HG02852 (cell line): ENCODE data around the gene RPL18.
"Not testable (repeated sequence)": the region's sequence is repeated elsewhere in the genome, so short reads cannot be mapped to it uniquely, and the experiment has no call there.

Experiments
- ATAC-seq: cut with Tn5 transposase; IDR thresholded peaks from one replicate; pipeline ENCODE4 v1.9.1; 2021; ENCODE audit warnings: mild to moderate bottlenecking, moderate library complexity; ENCODE audit not compliant: unreplicated experiment

The RPL18 gene

DNA sequence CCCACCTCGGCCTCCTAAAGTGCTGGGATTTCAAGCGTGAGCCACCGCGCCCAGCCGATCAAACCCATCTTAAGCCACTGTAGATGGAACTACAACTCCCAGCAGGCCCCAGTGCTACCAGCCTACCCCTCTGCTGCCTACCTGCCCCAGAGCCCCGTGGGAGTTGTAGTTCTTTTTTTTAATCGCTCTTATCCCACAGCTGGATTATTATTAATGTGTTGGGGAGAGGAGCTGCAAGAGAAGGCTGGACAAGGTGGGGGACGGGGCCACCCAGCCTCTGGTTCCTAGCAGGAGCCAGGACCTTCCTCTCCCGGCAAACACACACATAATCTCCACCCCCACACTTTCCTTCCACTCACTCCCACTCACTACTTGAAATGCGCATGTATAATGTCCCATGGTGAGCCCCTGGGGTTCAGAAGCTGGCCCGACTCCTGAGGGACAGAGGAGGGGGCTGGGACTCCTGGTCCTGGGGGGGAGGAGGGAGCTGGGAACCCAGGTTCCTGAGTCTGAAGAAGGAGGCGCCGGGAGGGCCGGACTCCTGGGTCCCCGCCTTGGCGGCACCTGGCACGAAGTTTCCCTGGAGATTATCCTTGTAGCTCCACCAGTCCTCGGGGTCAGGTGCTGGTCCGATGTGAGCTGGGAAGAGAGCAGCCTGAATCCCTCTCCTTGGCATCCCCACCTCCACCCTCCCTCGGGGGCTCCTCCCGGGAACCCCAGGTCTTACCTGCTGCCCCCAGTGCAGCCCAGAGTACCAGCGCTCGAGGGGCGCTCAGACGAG, 26.1 kb upstream of the RPL18 start:
- ATAC-seq, result no peak

DNA sequence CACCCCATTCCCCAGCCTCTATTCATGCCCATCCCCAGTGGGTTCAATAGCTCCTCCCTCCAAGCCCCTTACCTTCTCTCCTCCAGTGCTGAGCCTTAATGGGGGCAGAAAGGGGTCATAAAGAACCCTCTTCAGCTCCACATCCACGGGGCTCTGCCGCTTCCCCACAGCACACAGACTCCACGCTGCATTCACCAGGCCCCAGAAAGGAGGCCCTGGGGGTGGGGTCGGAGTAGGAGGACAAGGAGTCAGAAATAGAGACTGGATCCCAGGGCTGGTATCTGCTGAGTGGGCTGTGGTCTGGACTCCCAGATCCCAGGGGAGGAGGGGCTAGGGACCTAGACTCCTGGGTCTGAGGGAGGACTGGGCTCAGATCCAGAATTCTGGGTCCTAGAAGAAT, 25.4 kb upstream of the RPL18 start:
- no peak for ATAC-seq

DNA sequence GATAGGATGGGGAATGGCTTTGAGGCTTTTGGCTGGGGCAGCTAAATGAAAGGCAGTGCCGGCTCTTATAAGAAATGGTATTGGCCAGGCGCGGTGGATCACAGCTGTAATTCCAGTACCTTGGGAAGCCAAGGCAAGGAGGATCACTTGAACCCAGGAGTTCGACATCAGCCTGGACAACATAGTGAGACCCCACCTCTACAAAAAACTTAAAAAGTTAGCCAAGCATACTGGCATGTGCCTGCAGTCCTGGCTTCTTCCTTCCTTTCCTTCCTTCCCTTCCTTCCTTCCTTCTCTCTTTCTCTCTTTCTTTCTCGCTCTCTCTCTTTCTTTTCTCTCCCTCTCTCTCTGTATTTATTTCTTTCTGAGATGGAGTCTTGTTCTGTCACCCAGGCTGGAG, 23.9 kb upstream of the RPL18 start:
- no peak for ATAC-seq

DNA sequence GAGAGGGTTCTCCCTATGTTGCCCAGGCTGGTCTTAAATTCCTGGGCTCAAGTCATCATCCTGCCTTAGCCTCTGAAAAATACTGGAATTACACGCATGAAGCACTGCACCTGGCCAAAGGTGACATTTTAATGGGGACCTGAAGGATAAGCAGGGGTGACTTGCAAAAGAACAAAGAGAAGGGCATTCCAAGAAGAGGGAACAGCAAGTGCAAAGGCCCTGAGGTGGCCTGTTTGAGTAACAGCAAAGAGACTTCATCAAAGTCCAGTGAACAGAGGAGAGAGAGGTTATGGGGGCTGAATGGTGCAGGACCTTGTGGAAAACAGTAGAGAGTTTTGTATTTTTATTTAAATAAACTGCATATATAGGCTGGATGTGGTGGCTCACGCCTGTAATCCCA, 22.9 kb upstream of the RPL18 start:
- no peak for ATAC-seq

DNA sequence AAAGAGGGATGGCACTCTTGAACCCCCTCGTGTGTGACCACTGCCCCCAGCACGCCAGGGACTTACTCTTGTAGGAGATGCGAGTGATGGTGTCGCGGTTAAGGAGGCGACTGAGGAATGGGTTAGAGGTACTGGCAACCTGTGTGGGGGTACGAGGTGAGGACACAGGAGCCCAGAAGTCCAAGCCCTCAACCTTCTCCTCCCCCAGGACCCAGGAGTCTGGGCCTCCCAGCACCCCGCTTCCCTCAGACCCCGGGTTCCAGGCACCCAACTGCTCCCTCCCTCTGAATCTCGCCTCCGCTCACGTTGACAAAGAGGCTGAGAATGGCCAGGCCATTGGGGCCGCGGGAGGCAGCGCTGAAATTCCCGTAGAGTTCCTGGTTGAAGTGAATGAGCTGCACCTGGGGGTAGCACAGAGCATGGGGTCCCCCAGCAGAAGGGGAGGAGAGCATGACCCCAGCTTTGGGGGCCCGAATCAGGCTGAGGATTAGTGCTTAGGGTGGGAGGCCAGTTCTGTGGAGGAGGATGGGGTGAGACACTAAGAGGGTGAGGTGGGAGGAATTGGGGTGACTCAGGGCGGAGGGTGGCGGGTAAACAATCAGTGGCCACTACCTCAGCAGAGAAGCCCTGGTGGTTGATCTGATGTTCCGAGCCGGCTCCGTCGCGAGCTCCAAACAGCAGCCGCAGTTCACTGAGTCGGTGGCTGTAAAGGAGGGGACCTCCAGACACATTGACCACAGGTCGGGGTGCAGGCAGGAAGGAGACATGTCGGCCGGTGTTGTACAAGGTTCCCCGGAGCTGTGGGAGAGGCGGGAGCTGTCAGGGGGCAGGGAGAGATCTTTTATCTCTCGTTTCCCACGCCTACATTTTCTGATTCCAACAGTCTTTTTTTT, 20.8 kb upstream of the RPL18 start:
- no peak for ATAC-seq

DNA sequence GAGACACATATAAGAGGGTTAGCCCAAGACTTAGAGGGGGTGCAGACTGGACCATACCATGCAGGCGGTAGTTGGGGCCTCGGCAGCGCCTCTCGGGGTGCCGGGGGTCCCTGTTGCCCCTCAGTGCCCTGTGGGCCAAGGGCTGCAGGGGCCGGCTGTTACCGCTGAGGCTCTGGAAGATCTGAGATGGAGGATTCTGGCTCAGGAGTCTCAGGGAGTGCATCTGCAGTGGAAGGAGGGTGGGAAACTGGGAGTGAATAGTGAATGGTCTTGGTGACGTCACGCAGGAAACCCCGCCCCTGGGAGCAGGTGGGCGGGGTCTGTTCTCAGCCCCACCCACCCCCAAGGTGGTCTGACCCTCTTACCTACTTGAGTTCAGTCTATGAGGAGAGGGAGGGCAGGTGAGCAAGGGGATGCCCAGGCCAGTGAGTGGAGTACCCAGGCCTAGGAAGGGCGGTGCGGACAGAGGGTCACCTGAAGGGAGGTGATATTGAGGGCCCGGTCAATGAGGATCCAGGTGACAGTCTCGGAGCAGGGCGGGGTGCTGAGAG, 19.9 kb upstream of the RPL18 start:
- ATAC-seq, result no peak

DNA sequence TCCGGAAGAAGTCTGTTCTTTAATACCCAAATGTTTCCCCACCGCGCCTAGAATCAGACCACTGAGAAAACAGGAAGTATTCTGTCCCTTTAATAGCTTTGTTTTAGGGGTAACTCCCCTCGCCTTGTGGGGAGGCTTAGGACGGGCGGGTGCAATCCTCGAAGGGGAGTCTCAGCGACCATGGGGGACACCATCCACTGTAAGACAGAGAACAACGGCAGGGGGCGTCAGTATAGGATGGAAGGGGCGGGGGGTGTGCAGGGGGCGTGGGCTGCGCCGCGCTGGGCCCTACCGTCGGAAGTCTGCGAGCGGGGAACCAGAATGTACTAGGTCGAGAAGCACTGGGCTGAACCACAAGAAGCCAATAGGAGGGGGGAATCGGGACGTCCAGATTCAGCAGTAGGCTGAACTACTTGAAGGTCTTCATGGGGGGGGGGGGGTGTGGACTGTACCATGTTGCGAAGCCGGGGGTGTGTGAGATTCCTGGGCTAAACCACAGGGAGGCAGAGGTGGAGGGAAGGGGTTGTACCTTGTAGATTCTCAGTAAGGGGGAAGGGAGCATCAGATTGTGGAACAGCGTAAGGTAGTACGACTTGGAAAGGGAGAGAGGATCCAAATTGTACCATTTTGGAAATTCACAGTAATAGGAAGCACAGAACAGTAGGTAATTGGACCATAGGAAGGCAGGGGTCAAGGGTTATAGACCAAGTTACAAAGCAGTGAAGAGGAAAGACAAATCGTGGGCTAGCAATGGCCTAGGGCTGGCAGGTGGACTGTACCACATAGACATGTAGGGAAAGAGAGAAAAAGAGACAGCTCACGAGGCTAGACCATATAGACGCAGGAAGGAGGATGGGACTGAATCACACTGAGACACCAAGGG, 19.2 kb upstream of the RPL18 start:
- peak; percentile 21 for ATAC-seq

DNA sequence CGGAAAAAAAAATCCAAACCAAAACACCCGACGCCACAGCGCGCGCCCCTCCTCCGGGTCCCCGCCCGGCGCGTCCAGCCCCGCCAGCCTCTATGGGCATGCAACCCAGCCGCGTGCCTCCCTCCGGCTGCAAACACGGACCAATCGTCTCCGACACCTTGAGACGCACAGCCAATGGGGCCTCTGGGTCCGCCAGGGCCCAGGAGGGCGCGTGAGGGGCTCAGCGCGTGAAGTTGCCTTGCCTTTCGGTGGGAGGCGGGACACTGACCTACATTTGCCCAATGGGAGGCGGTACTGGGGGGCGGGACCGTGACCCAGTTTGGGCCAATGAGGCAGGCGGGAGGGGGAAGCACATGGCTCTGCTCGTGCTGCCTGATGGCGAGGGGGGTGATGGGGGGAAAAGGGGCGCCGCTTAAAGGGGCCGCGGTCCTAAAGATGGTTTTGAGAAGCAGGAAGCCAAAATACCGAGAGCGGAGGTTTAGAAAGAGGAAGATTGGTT, 18.5 kb upstream of the RPL18 start:
- ATAC-seq, result peak; percentile 63

DNA sequence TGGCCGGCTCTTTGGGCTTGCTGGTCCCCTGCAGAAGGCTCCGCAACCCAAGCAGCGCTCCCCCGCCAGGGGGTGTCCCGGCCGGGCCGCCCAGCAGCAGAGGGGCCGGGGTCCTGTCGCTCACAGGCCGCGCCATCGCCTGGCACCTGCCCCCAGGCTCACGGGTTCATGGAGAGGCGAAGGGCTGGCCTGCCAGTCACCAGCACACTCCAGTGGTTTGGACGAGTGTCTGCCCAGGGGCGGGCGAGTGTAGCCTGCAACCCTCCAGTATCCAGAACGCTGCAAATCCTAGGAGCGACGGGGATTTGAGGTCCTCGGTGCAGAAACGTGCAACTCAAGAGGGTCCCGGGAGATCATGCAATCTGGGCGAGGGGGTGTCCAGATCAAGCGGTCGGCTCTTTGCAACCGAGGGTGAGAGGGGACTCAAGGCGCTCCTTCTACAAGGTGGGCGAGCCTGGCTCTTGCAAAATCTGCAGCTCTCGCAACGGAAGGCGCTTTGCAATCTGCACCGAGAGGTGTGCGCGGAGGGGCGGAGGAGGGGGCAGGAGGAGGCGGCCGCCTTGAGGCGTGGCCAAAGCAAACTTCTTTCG, 18.0 kb upstream of the RPL18 start, which contains the start of gene DBP:
TSS of gene DBP (minus strand) at position 521 of the 590 bp plus-strand sequence. CDS start at position 136, 385 bp downstream.
- ATAC-seq, result no peak

DNA sequence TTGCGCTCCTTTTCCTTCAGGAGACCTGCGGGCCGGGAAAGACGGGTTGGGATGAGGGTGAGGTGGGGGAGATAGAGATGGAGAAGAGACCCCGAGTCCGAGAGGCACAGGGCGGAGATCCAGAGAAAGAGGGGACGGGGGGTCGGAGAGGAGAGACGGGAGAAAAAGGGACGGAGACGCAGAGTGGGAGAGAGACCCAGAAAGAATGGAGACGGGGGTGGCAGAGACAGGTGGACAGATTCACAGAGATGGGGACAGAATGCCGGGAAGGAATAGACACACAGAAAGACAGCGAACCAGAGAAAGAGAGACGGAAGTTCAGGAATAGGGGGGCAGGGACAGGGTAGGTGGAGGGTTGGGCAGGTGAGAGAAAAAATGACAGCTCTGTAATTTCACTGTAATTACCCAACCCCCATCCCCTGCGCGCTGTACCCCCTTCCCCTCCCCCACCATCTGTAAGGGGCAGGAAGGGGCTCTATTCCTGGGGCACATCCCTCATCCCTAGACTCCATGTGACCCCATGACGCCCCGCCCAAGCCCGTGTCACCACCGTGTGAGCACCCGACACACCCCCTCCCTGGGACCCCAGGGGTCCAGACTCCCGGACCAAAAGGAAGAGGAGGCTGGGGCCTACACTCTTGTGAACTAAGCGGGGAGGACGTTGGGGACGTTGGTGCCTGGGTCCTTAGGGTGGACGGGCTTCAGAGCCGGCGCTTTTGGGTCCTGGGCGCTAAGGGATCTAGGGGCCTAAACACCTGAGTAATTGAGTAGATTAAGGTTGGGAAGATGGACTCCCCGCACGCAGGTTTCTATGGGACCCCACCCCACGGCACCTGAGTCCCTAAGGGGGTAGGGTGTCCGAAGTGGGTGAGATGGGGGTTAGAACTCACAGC, 17.2 kb upstream of the RPL18 start:
- no peak for ATAC-seq

DNA sequence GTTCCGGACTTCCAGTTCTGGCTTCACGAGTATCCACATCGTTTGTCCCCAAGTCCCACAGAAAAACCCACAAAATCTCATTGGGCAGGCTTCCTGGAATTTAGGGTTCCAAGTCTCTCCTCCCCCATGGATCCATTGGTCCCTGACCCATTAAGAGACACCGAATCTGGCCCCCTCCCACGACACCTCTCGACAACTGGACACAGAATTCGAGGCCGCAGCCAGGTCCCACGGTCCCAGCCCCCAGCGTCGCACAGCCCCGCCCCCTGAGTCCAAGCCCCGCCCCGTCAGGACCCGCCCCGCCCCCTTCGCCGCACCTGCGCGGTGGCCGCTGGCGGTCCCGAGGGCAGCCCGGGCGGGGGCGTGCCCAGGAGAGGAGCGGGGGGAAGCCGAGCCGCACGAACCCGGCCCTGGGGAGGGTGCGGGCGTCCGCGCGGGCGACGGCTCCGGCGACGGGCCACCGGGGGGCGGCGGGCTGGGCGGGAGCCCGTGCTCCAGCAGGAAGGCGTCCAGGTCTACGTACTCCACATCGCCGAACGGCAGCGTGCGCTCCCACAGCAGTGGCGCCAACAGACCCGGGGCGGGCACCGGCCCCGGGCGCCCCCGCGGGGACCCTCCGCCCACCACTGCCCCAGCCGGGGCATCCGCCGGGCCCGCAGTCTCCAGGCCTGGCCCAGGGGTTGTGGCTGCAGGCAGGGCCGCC, 16.4 kb upstream of the RPL18 start:
- ATAC-seq, result no peak

DNA sequence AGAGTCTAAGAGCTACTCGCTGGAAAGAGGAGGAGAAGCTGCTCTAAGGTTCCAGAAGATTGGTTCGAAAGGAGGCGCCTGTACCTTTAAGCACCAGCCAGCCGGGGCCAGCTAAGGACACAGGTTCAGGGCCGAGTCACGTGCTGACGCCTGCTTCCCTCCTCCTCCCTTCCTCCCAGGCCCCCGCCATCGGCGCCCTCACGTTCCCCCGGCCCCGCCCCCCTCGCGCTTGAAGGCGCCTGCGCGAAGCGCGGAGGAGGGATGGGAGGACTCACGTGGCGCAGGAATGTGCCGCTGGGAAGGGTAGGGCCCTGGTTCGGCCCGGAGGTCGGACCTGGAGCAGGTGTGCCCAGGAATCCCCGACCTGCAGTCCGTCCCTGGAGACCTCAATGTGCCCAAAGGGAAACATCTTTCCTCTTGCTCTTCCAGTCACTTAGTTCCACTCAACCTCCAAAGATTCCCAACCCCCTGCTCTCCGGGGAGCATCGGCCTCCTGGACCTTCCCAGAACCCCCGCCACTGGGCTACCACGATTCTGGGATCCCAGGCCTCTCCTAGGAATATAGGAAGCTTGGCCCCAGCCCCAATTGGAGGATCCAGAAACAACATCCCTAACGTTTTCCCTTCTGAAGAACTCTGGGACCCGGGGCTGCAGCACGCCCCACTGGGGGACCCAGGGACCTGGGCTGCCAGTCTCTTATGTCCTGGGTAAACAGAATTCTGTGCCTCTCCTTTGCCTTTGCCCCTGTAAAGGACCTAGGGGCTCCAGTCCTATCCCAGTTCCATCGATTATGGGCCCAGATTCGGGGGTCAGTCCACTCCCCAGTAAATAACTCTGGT, 15.7 kb upstream of the RPL18 start:
- peak; percentile 38 for ATAC-seq

DNA sequence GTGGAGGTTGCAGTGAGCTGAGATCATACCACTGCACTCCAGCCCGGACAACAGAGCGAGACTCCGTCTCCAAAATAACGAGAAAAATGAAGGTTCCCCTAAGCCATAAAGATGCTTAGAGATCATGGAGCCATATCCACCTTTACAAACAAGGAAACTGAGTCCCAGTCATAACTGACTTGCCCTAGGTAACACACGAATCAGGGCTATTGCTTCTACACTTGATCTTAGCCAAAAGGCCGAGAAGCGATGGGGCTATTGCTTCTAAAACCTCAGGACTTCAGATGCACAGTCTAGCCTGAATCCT, 15.0 kb upstream of the RPL18 start:
- ATAC-seq, result no peak

DNA sequence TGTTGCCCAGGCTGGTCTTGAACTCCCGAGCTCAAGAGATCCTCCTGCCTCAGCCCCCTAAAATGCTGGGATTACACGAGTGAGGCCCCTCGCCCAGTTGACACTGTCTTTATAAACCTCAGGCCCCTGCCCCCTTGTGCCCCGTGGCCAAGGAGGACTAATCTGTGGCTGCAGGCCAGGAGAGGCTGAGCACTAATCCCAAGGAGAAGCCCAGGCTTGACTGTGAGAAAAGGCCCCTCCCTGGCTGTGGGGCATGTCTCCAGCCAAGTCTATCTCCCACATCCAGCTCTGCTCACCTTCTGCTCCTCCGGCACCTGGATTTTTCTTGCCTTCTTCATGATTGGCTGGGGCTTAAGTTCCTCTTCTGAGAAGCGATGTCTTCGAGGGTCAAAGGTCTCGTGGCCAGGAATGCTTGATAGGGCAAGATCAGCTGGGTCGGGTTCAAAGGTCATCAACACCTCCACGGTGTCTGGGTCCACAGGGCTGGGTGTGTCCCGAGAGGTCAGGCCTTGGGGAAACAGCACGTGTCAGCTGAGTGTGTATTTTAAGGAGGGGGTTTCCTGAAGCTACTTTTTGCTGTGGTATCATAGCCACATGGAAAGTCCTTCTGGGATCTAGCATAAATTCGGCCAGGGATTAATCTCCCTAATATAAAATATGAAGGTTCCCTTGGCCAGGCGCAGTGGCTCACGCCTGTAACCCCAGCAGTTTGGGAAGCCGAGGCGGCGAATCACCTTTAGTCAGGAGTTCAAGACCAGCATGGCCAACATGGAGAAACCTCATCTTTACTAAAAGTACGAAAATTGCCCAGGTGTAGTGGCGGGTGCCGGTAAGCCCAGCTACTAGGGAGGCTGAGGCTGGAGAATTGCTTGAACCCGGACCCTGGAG, 14.4 kb upstream of the RPL18 start:
- ATAC-seq, result no peak

DNA sequence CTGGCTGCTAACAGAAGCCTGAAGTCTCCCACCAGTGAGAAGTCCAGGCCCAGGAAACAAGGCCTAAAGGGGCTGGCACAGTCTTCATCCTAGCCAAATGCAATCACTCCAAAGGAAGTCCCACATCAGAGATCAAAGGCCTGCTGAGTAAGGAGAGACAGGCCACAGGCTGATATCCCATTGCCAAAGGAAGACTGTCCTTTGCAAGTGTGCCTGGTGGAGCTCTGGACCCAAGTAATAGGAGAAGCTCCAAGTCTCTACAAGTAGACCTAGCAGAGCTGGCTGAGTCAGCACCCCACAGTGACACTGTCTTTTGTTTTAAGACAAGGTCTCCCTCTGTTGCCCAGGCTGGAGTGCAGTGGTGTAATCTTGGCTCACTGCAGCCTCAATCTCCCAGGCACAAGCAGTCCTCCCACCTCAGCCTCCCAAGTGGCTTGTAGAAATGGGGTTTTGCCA, 13.7 kb upstream of the RPL18 start:
- no peak for ATAC-seq

DNA sequence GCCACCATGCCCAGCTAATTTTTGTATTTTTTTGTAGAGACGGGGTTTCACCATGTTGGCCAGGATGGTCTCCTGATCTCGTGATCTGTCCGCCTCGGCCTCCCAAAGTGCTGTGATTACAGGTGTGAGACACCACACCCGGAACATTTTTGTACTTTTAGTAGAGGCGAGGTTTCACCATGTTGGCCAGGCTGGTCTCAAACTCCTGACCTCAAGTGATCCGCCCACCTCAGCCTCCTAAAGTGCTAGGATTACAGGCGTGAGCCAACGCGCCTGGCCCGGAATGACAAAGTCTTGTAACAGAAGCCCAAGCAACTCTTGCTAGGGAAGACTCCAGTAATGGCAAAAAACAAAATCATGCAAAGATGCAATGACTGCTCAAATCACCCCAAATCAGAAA, 13.3 kb upstream of the RPL18 start:
- not testable (repeated sequence) for ATAC-seq

DNA sequence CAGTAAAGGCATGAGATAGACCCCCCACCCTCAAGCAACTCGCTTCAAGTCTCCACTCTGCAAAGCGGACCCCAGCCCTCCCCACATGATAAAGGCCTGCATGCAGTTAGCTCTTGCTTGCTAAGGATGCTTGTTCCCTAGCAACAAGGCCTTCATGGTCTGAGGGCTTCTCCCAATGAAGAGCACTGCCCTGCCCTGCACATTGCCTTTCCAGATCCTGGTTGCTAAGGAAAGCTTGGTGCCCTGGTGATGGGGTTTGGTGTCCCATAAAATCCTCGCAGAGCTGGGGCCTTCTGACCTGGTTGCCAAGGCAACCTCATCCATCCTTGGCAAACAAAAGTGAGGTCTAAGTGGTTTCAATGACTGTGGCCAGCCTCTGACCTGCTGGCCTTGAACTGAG, 12.2 kb upstream of the RPL18 start:
- ATAC-seq, result no peak
